Caco-2 (cell line): ENCODE measurements around the gene DRAM1. TPM values are rescaled to one million over a fixed set of nuclear protein-coding genes. Genes with fewer than 3 reads are reported as not detected.
"Not testable (repeated sequence)": the region's sequence is repeated elsewhere in the genome, so short reads cannot be mapped to it uniquely, and the experiment has no call there.

Source experiments
- BruUV-seq: library from RNA; stranded (reverse); fragments of 400-500 nt; replicated peaks from 2 replicates; lab custom pipeline; 2021; lab: Mats Ljungman, UMichigan
- CTCF ChIA-PET: fragments of 300-600 bp; sonication (Branson Sonifier 250); formaldehyde crosslinking; loops from one replicate; lab custom pipeline; 2022; ENCODE audit warnings: antibody characterized with exemption; lab: Charles Lee
- POLR2A ChIA-PET: fragments of 300-600 bp; sonication (Branson Sonifier 250); formaldehyde crosslinking; loops from one replicate; lab custom pipeline; 2022; ENCODE audit warnings: antibody characterized with exemption; lab: Charles Lee
- DNase-seq, 2 experiments: peaks; one replicate each; pipeline versions ENCODE4 v3.0.0 to v3.0.0-alpha.2; 2020 to 2022
- H3K27me3 ChIP-seq: replicated peaks from 2 replicates; pipeline ENCODE4 v1.6.0; 2011; ENCODE audit warnings: low read length; ENCODE audit not compliant: control insufficient read depth, insufficient read depth
- H3K36me3 ChIP-seq: 2 replicates; pipeline ENCODE4 v1.5.1; 2011; ENCODE audit warnings: low read length; ENCODE audit not compliant: control insufficient read depth, insufficient read depth
- H3K4me1 ChIP-seq: fragments of 250-450 bp; sonication (Bioruptor Pico); 2 replicates; pipeline ENCODE4 v1.5.1; 2020; ENCODE audit warnings: mild to moderate bottlenecking
- H3K4me3 ChIP-seq: 2 replicates; pipeline ENCODE4 v1.5.1; 2011; ENCODE audit warnings: low read depth, mild to moderate bottlenecking, control low read depth, low read length
- H3K9me3 ChIP-seq: fragments of 250-450 bp; sonication (Bioruptor Pico); 2 replicates; pipeline ENCODE4 v1.5.1; 2020; ENCODE audit warnings: mild to moderate bottlenecking, moderate library complexity
- H3K27ac Mint-ChIP-seq: one replicate; pipeline ENCODE4 v1.8.0; 2022; ENCODE audit warnings: mixed read lengths; ENCODE audit not compliant: unreplicated experiment
- H3K27me3 Mint-ChIP-seq: one replicate; pipeline ENCODE4 v1.8.0; 2022; ENCODE audit warnings: mixed read lengths; ENCODE audit not compliant: insufficient read depth, unreplicated experiment
- H3K36me3 Mint-ChIP-seq: one replicate; pipeline ENCODE4 v1.8.0; 2022; ENCODE audit warnings: mild to moderate bottlenecking, mixed read lengths; ENCODE audit not compliant: insufficient read depth, unreplicated experiment
- H3K4me1 Mint-ChIP-seq: one replicate; pipeline ENCODE4 v1.8.0; 2022; ENCODE audit warnings: low read depth, mixed read lengths; ENCODE audit not compliant: unreplicated experiment
- H3K4me3 Mint-ChIP-seq: one replicate; pipeline ENCODE4 v1.8.0; 2022; ENCODE audit warnings: mild to moderate bottlenecking, moderate library complexity, mixed read lengths; ENCODE audit not compliant: unreplicated experiment
- H3K9me3 Mint-ChIP-seq: one replicate; pipeline ENCODE4 v1.8.0; 2022; ENCODE audit warnings: mixed read lengths; ENCODE audit not compliant: unreplicated experiment
- intact Hi-C: fragments of 100-400 bp; cut with micrococcal nuclease; formaldehyde crosslinking; loops from one replicate; pipeline ENCODE4 v1.10.0; 2022; ENCODE audit not compliant: unreplicated experiment
- total RNA-seq: library from RNA; stranded (reverse); gene quantifications from 2 replicates; pipeline ENCODE4 v1.2.3, GENCODE V29; 2022
- TF ChIP-seq, protein P1 (sequence below), 2 experiments: fragments of 200-600 bp in 1 of 2; IDR thresholded peaks; 1 replicate in 1 of 2; 2 replicates in 1 of 2; pipeline versions ENCODE4 v1.5.1 to v1.8.0; 2011 to 2022; ENCODE audit warnings: antibody characterized with exemption in 1 of 2, control low read depth in 1 of 2, inconsistent platforms in 1 of 2, low read depth in 1 of 2, low read length in 1 of 2, mild to moderate bottlenecking in 1 of 2, moderate library complexity in 1 of 2; ENCODE audit not compliant: insufficient read depth in 1 of 2, severe bottlenecking in 1 of 2, unreplicated experiment in 1 of 2

The DRAM1 gene
- total RNA-seq, 1 experiment from 2014 or later, result 46.4 TPM

DNA sequence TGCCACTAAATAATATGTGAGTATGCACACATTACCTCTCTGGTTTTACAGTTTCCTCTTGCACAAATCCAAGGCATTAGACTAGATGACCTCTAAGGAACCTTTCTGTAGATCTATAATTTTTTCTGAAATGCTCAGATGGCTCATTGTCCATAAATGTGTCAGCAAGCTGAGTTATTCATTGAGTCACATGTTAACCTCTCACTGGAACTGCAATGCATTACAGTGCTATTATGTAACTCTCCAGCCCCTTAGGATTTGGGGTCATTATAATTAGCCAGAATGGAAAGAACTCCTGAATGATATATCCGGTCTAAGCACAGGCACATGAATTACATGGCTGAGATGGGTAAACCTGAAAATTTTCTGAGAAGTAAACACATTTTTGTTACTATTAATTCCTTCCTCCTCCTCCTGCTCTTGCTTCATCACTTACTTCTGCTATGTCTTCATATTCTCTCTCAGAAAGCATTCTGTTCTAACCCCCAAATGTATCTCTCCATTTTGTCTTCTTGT lies 20.3 kb upstream of the DRAM1 start:
- POLR2A ChIA-PET, result no interaction called here
- no peak overlapping the region for H3K4me3 Mint-ChIP-seq

DNA sequence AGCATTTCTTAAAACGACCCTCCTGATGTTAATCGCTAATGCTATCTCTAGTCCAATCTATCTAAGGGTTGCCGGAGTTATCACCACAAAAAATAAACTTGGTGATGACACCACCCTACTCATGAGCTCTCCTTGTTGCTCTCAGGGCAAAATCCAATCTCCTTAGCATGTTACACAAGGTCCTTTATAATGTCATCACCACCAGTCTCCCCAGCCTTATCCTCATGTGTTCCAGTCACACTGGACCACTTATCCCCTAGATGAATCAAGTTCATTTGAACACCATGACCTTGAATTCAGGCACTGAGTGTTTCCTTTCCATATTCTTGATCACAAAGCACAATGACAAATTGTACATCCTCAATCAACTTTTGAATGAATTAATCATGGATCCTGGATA lies 19.0 kb upstream of the DRAM1 start:
- Histone ChIP-seq H3K27me3 (no peaks in the 10 kb centered on the region), H3K9me3 (no peaks in the 10 kb centered on the region), H3K4me3 (no peak overlapping the region), H3K4me1 (peaks cover 12% of the 10 kb centered on the region), H3K36me3 (no peaks in the 10 kb centered on the region)
- TF ChIP-seq, protein P1, sequence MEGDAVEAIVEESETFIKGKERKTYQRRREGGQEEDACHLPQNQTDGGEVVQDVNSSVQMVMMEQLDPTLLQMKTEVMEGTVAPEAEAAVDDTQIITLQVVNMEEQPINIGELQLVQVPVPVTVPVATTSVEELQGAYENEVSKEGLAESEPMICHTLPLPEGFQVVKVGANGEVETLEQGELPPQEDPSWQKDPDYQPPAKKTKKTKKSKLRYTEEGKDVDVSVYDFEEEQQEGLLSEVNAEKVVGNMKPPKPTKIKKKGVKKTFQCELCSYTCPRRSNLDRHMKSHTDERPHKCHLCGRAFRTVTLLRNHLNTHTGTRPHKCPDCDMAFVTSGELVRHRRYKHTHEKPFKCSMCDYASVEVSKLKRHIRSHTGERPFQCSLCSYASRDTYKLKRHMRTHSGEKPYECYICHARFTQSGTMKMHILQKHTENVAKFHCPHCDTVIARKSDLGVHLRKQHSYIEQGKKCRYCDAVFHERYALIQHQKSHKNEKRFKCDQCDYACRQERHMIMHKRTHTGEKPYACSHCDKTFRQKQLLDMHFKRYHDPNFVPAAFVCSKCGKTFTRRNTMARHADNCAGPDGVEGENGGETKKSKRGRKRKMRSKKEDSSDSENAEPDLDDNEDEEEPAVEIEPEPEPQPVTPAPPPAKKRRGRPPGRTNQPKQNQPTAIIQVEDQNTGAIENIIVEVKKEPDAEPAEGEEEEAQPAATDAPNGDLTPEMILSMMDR (IDR thresholded peaks at IDR 0.05; ENCODE audit: insufficient read depth in 1 of 2, low read depth in 1 of 2, low read length in 1 of 2, severe bottlenecking in 1 of 2, unreplicated experiment in 1 of 2), result no peak
- intact Hi-C loops, result no loop called here
- H3K4me1 Mint-ChIP-seq, result peaks cover 13% of the 10 kb centered on the region
- BruUV-seq, result no TSS peak
- ChIA-PET CTCF (no interaction called here), POLR2A (no interaction called here)
- H3K27ac Mint-ChIP-seq, result no peak overlapping the region
- no peaks in the 10 kb centered on the region for H3K36me3 Mint-ChIP-seq
- no peaks in the 10 kb centered on the region for H3K27me3 Mint-ChIP-seq
- H3K4me3 Mint-ChIP-seq, result no peak overlapping the region
- DNase-seq, result no peak
- H3K9me3 Mint-ChIP-seq, result peaks cover 10% of the 10 kb centered on the region

More for the DNA sequence above, 20.3 kb upstream of the DRAM1 start:
- Histone ChIP-seq H3K4me1 (peaks cover 12% of the 10 kb centered on the region), H3K9me3 (no peaks in the 10 kb centered on the region), H3K36me3 (no peaks in the 10 kb centered on the region), H3K27me3 (no peaks in the 10 kb centered on the region), H3K4me3 (no peak overlapping the region)
- CTCF ChIA-PET, result no interaction called here
- no TSS peak for BruUV-seq
- no peaks in the 10 kb centered on the region for H3K27me3 Mint-ChIP-seq
- peaks cover 10% of the 10 kb centered on the region for H3K9me3 Mint-ChIP-seq
- H3K27ac Mint-ChIP-seq, result no peak overlapping the region
- peaks cover 13% of the 10 kb centered on the region for H3K4me1 Mint-ChIP-seq
- H3K36me3 Mint-ChIP-seq, result no peaks in the 10 kb centered on the region
- TF ChIP-seq, protein P1 (IDR thresholded peaks at IDR 0.05; ENCODE audit: insufficient read depth in 1 of 2, low read depth in 1 of 2, low read length in 1 of 2, severe bottlenecking in 1 of 2, unreplicated experiment in 1 of 2), result no peak
- intact Hi-C loops, result no loop called here
- no peak for DNase-seq

DNA sequence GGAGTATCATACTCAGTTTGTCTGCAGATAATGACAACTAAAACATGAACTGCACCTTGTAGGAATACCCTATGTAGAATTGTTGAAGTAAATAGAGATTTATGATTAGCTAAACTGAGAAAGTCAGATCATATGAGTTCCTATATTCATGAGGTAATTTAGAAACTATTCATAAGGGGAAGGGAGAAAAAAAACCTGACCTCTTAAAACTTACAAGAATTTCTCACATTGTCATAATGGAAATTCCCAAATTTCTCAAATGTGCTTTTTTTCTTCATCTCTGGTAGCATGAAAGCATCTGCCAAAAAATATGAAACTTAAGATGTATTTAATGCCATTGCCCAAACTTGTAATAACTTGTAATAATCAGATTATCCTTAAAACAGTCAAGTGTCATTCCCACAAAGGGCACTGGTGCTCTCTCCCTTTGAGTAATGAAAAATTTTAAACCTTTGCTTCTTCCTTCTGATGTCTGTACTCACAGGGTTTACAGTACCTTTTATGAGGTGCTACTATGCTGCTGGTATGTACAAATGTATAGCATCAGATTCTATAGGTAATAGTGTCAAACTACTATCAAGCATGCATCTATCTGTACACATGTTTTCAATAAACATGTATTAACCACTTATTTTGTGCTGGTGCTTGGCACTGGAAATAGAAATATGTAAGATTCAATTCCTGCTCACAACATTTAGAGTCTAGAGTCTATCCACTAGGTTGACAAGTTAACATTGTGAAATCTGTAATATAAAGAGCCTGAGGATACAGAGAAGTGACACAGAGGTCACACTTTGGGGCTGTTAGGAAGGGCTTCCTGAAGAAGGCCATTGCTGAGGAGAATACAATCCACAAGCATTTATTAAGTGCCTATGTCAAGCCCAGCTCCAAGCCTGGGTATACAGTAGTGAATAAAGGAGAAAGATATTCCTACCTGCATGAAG lies 17.4 kb upstream of the DRAM1 start:
- DNase-seq, result no peak
- Histone ChIP-seq H3K9me3 (0 out of 2 replicates have a peak, but pooled peaks cover 5% of the 10 kb centered on the region), H3K4me3 (no peak overlapping the region), H3K27me3 (no peaks in the 10 kb centered on the region), H3K36me3 (no peaks in the 10 kb centered on the region), H3K4me1 (peaks cover 8% of the 10 kb centered on the region)
- ChIA-PET CTCF (no interaction called here), POLR2A (no interaction called here)
- Mint-ChIP-seq H3K4me3 (no peak overlapping the region), H3K9me3 (peaks cover 10% of the 10 kb centered on the region), H3K27me3 (no peaks in the 10 kb centered on the region), H3K36me3 (no peaks in the 10 kb centered on the region), H3K27ac (no peak overlapping the region), H3K4me1 (peaks cover 10% of the 10 kb centered on the region)
- BruUV-seq, result no TSS peak
- intact Hi-C loops, result no loop called here
- TF ChIP-seq, protein P1 (IDR thresholded peaks at IDR 0.05; ENCODE audit: insufficient read depth in 1 of 2, low read depth in 1 of 2, low read length in 1 of 2, severe bottlenecking in 1 of 2, unreplicated experiment in 1 of 2), result no peak

DNA sequence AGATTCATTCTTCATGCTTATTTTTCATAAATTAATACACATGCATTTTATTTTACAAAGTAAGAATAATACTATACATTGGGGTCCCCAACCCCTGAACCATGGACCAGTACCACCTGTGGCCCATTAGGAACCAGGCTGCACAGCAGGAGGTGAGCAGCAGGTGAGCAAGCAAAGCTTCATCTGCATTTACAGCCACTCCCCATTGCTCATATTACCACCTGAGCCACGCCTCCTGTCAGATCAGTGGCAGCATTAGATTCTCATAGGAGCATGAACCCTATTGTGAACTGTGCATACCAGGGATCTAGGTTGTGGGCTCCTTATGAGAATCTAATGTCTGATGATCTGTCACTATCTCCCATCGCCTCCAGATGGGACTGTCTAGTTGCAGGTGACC lies 15.7 kb upstream of the DRAM1 start:
- POLR2A ChIA-PET, CTCF ChIA-PET, BruUV-seq: not testable (repeated sequence)

More for the DNA sequence above, 15.7 kb upstream of the DRAM1 start:
- H3K4me3 ChIP-seq, H3K9me3 Mint-ChIP-seq, H3K4me1 Mint-ChIP-seq, H3K4me3 Mint-ChIP-seq, H3K4me1 ChIP-seq, intact Hi-C loops, H3K36me3 ChIP-seq, H3K27me3 Mint-ChIP-seq, H3K36me3 Mint-ChIP-seq, H3K27ac Mint-ChIP-seq, H3K27me3 ChIP-seq, H3K9me3 ChIP-seq: not testable (repeated sequence)
- peak; percentile 9 to 41 for DNase-seq
